Measurements from ENCODE around the gene F8. TPM values are rescaled to one million over a fixed set of nuclear protein-coding genes. Genes with fewer than 3 reads are reported as not detected.
A peak's percentile ranks its signal among the peaks of the same experiment; 100 is the strongest.
"Not testable (repeated sequence)": the region's sequence is repeated elsewhere in the genome, so short reads cannot be mapped to it uniquely, and the experiment has no call there.

Gene F8
- total and polyA plus RNA-seq, 8 donors, result 0.29 to 7.1 (median 3.7) TPM

DNA sequence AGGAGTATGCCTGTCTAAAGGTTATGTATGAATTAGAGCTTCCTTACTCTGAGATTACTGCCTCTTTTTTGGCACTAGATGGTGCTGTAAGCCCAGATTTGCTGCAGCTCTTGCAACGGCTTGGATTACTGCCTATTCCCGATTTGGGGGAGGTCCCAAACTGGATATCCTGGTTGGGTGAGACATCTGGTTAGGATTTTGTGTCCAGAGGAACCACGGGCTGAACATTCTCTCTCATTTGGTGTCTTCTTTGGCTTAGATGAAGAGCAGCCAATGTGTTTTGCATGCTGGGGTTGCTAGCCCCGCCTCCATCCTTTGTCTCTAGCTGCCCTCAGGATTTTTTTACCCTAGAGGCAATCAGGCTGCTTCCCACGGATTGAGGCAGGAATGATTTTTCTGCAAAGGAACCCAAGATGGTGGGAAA lies 104.5 kb downstream of the F8 start:
- peaks cover 0 to 6% (median 0%) of the 10 kb centered on the region in 4 donors for H3K4me1 ChIP-seq
- no peaks in the 10 kb centered on the region for H3K9me3 ChIP-seq
- TF ChIP-seq, protein P1, sequence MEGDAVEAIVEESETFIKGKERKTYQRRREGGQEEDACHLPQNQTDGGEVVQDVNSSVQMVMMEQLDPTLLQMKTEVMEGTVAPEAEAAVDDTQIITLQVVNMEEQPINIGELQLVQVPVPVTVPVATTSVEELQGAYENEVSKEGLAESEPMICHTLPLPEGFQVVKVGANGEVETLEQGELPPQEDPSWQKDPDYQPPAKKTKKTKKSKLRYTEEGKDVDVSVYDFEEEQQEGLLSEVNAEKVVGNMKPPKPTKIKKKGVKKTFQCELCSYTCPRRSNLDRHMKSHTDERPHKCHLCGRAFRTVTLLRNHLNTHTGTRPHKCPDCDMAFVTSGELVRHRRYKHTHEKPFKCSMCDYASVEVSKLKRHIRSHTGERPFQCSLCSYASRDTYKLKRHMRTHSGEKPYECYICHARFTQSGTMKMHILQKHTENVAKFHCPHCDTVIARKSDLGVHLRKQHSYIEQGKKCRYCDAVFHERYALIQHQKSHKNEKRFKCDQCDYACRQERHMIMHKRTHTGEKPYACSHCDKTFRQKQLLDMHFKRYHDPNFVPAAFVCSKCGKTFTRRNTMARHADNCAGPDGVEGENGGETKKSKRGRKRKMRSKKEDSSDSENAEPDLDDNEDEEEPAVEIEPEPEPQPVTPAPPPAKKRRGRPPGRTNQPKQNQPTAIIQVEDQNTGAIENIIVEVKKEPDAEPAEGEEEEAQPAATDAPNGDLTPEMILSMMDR (IDR thresholded peaks at IDR 0.05), result peak in 5 of 7 experiments; percentile 11 to 44 (median 30)
- no peak for TF ChIP-seq POLR2AphosphoS5 (IDR thresholded peaks at IDR 0.05)
- peak overlapping the region in 3 of 4 donors; percentile 9 to 20 (median 17) for H3K4me3 ChIP-seq
- H3K27me3 ChIP-seq, result no peaks in the 10 kb centered on the region
- no peak overlapping the region for H3K27ac ChIP-seq
- intact Hi-C loops (cut with DNase I; ENCODE audit: low total_unique reads), result no loop called here
- no peaks in the 10 kb centered on the region for H3K36me3 ChIP-seq
- WGBS, 5 donors, result 5 to 14% (median 11%) methylated on average over 4 to 5 of the region's 5 CpGs
- DNase-seq, result peak; percentile 32 to 87

GRCh38 chrX:154914052-154914451 lies 108.5 kb downstream of the F8 start:
- TF ChIP-seq, protein P1 (IDR thresholded peaks at IDR 0.05), result no peak
- no peak for TF ChIP-seq EP300 (IDR thresholded peaks at IDR 0.05)
- no peak for TF ChIP-seq POLR2A (IDR thresholded peaks at IDR 0.05)
- TF ChIP-seq POLR2AphosphoS5 (IDR thresholded peaks at IDR 0.05), result no peak
- WGBS, 5 donors, result 69 to 94% (median 85%) methylated on average over 2 of the region's 2 CpGs
- H3K27me3 ChIP-seq, result no peaks in the 10 kb centered on the region
- H3K36me3 ChIP-seq, result no peaks in the 10 kb centered on the region
- peaks cover 0 to 6% (median 0%) of the 10 kb centered on the region in 4 donors for H3K4me1 ChIP-seq
- no peak for DNase-seq
- no peak overlapping the region for H3K27ac ChIP-seq
- peaks cover 0 to 16% (median 7%) of the 10 kb centered on the region in 4 donors for H3K9me3 ChIP-seq
- no peak overlapping the region for H3K4me3 ChIP-seq
- intact Hi-C loops (cut with DNase I; ENCODE audit: low total_unique reads), result no loop called here

DNA sequence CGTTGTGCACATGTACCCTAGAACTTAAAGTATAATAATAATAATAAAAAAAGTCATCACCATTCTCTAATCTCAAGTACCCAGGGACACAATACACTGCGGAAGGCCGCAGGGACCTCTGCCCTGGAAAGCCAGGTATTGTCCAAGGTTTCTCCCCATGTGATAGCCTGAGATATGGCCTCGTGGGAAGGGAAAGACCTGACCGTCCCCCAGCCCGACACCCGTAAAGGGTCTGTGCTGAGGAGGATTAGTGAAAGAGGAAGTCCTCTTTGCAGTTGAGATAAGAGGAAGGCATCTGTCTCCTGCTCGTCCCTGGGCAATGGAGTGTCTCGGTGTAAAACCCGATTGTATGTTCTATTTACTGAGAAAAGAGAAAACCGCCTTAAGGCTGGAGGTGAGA lies 112.0 kb downstream of the F8 start:
- H3K4me3 ChIP-seq; H3K36me3 ChIP-seq; H3K4me1 ChIP-seq; H3K27ac ChIP-seq; intact Hi-C loops (cut with DNase I; ENCODE audit: low total_unique reads); H3K27me3 ChIP-seq; DNase-seq: not testable (repeated sequence)
- H3K9me3 ChIP-seq, result peaks cover 0 to 16% (median 7%) of the 10 kb centered on the region in 4 donors
- WGBS, 5 donors, result 84 to 85% (median 85%) methylated on average over 7 to 11 of the region's 11 CpGs

GRCh38 chrX:154910048-154910447 lies 112.5 kb downstream of the F8 start:
- WGBS, 5 donors, result 72 to 99% (median 90%) methylated on average over 4 of the region's 4 CpGs
- H3K4me1 ChIP-seq; H3K4me3 ChIP-seq; intact Hi-C loops (cut with DNase I; ENCODE audit: low total_unique reads); DNase-seq; H3K36me3 ChIP-seq; H3K27ac ChIP-seq; H3K27me3 ChIP-seq: not testable (repeated sequence)
- peaks cover 0 to 16% (median 7%) of the 10 kb centered on the region in 4 donors for H3K9me3 ChIP-seq

DNA sequence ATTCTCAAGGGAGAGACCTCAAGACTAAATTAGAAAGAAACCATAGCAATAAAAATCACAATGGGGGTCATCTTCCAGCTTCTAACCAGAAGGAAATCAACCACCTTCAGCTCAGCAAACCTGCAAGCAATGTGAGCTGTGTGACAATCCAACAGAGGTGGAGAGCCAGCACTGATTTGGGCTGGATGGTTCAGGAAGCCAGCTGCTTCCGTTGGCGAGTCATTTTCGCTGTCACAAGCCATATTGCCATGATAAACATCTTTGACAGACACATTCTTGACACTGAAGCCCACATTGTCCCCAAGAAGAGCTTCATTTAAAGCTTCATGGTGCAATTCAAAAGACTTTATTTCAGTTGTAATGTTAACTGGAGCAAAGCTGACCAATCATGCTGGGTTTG lies 113.7 kb downstream of the F8 start:
- intact Hi-C loops (cut with DNase I; ENCODE audit: low total_unique reads), result no loop called here
- Histone ChIP-seq H3K4me1 (no peaks in the 10 kb centered on the region), H3K9me3 (peaks cover 0 to 16% (median 7%) of the 10 kb centered on the region in 4 donors), H3K4me3 (no peak overlapping the region), H3K36me3 (no peaks in the 10 kb centered on the region), H3K27me3 (no peaks in the 10 kb centered on the region), H3K27ac (no peak overlapping the region)
- TF ChIP-seq, protein P1 (IDR thresholded peaks at IDR 0.05), result no peak
- no peak for TF ChIP-seq POLR2AphosphoS5 (IDR thresholded peaks at IDR 0.05)
- TF ChIP-seq EP300 (IDR thresholded peaks at IDR 0.05), result no peak
- no peak for TF ChIP-seq POLR2A (IDR thresholded peaks at IDR 0.05)
- WGBS, 5 donors, result 53 to 87% (median 78%) methylated on average over 3 of the region's 3 CpGs
- no peak for DNase-seq
